Subcutaneous abdominal adipose tissue (tissue), 5 donors: Measurements from ENCODE around the gene HEMK1.

Experiments used
- H3K27ac ChIP-seq: one replicate; pipeline ENCODE4 v1.7.0; 2013; ENCODE audit warnings: low read depth, mild to moderate bottlenecking, inconsistent platforms, low read length, moderate library complexity
- H3K27me3 ChIP-seq, 5 donors: one replicate each; pipeline ENCODE4 v1.7.0; 2013; ENCODE audit warnings: low read length in 5 of 5, inconsistent platforms in 1 of 5; ENCODE audit not compliant: control insufficient read depth in 5 of 5, insufficient read depth in 4 of 5
- H3K36me3 ChIP-seq, 5 donors: one replicate each; pipeline ENCODE4 v1.7.0; 2013; ENCODE audit warnings: low read length in 5 of 5; ENCODE audit not compliant: control insufficient read depth in 5 of 5, insufficient read depth in 5 of 5
- H3K4me1 ChIP-seq, 5 donors: one replicate each; pipeline ENCODE4 v1.7.0; 2013; ENCODE audit warnings: low read length in 5 of 5, mild to moderate bottlenecking in 3 of 5, moderate library complexity in 1 of 5; ENCODE audit not compliant: control insufficient read depth in 5 of 5, insufficient read depth in 5 of 5
- H3K4me3 ChIP-seq, 5 donors: one replicate each; pipeline ENCODE4 v1.7.0; 2013; ENCODE audit warnings: low read length in 5 of 5, low read depth in 1 of 5
- H3K9ac ChIP-seq, 5 donors: one replicate each; pipeline ENCODE4 v1.7.0; 2013; ENCODE audit warnings: low read length in 5 of 5, mild to moderate bottlenecking in 4 of 5, moderate library complexity in 3 of 5
- H3K9me3 ChIP-seq, 5 donors: one replicate each; pipeline ENCODE4 v1.7.0; 2013; ENCODE audit warnings: low read length in 5 of 5; ENCODE audit not compliant: control insufficient read depth in 5 of 5
- donor health status: healthy.
- donor health status: healthy.
- donor health status: healthy.
- donor health status: healthy.
- donor health status: healthy.

Gene HEMK1

DNA sequence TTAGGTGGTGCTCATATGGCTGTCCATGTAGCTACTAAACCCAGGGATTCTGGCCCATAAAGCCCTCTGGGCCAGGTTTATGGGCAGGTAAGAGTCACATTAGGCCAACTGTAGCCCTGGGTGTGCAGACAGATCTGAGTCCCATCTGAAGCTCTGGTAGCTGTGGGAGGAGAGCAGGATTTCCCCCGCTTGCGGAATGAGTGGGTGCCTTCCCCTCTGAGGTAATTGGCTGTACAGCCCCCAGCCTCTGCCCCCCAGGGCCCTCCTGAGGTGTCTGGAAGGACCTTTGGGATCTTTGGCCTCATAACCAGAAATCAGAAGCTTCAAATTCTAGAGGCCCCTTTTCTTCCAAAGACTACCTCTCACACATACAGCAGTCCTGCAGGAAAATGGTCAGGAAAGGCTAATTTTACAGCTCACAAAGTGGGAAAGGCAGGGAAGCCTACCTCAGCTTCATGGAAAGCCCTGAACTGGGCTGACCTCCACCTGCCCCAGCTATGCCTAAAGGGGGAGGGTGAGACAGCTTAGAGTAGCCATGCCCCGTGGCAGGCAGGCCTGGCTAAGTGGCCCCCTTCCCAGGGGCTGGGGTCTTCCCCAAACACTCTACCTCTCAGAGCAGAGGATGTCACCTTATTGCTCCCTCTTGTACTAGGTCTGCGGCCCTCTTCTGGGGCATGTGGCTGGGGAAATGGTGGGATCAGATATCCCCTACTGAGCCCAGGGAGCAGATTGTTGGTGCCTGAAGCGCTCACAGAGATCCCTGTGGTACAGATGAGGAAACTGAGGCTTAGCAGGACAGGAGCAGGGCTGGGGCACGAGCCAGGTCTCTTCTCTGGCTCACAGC, 16.8 kb downstream of the HEMK1 start:
- no peaks in the 10 kb centered on the region for H3K27me3 ChIP-seq
- no peak overlapping the region for H3K4me3 ChIP-seq
- H3K9ac ChIP-seq = no peak overlapping the region
- no peak overlapping the region for H3K27ac ChIP-seq
- H3K36me3 ChIP-seq = peaks cover 0 to 18% (median 6%) of the 10 kb centered on the region in 5 donors
- H3K4me1 ChIP-seq = peaks cover 13 to 61% (median 43%) of the 10 kb centered on the region in 5 donors
- H3K9me3 ChIP-seq = no peaks in the 10 kb centered on the region

GRCh38 chr3:50586763-50587070, 17.4 kb downstream of the HEMK1 start:
- Histone ChIP-seq H3K4me3 (no peak overlapping the region), H3K27ac (no peak overlapping the region), H3K4me1 (peaks cover 13 to 61% (median 40%) of the 10 kb centered on the region in 5 donors), H3K27me3 (no peaks in the 10 kb centered on the region), H3K9me3 (no peaks in the 10 kb centered on the region), H3K36me3 (peaks cover 0 to 12% (median 2%) of the 10 kb centered on the region in 5 donors), H3K9ac (no peak overlapping the region)

DNA sequence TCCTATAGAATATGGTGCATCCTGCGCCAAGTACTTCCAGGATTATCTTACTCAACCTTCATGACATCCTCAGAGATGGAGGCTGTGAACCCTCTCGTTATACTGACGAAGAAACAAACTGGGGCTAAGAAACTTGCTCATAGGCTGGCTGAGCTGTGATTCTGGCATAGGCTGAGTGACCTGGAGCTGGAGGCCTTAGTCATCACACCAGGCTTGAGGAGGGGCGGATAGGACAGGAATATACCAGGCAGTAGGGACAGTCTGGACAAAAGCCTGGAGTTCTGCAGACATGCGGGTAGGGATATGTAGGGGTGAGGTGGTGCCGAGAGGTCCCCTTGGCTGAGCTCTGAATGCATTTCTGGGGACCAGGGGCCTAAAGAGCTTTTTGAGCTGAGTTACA, 18.1 kb downstream of the HEMK1 start:
- peaks cover 16 to 60% (median 39%) of the 10 kb centered on the region in 5 donors for H3K4me1 ChIP-seq
- no peak overlapping the region for H3K9ac ChIP-seq
- H3K27me3 ChIP-seq = no peaks in the 10 kb centered on the region
- H3K4me3 ChIP-seq = no peak overlapping the region
- H3K9me3 ChIP-seq = no peaks in the 10 kb centered on the region
- H3K36me3 ChIP-seq = peaks cover 0 to 5% (median 0%) of the 10 kb centered on the region in 5 donors
- H3K27ac ChIP-seq = no peak overlapping the region

DNA sequence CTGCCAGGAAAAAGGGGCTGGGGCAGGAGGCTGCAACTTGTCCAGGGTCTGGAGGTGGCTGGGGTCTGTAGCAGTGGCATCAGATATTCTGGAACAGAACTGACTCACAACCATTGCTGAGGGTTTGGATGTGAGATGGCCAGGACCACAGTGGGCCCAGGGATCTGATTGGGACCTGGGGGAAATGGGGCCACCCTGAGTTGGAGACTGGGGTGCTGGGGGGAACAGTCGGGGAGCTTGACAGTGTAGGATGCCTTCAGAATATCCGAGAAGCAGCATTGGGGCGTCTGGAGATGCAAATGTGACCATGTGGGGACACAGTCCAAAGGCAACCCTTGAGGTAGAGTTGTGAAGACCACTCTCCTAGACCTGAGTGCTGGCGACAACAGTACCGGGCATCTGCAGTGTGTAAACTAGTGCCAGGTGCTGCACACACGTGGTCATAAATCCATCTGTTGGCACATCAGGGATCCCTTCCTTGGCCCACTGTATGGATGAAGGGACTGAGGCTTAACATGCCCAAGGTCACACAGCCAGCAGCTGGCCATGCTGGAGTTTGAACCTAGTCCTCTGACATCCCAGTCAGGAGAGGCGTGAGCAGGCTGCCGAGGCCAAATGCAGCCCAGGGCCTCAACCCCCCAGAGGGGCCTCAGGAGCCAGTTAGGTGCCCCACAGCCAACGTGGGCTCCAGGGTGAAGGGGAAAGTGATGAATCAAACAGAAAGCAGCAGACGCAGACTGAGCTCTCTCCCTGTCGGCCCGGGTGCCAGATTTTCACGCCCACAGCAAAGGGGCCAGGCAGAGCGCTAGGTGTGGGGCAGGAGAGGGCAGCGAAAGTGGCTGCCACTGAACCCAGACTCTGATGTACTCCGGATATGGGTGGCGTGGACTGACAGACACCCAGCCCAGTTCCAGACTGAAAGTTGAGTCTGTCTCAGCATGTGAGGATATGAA, 18.8 kb downstream of the HEMK1 start:
- no peaks in the 10 kb centered on the region for H3K36me3 ChIP-seq
- H3K4me3 ChIP-seq = no peak overlapping the region
- H3K27ac ChIP-seq = no peak overlapping the region
- H3K9ac ChIP-seq = peak overlapping the region in 1 of 5 donors; percentile 28
- peaks cover 14 to 60% (median 41%) of the 10 kb centered on the region in 5 donors for H3K4me1 ChIP-seq
- H3K27me3 ChIP-seq = no peaks in the 10 kb centered on the region
- H3K9me3 ChIP-seq = no peaks in the 10 kb centered on the region

- H3K4me3 ChIP-seq = no peak overlapping the region
- H3K27me3 ChIP-seq = no peaks in the 10 kb centered on the region
- H3K9ac ChIP-seq = peak overlapping the region in 1 of 5 donors; percentile 28
- H3K27ac ChIP-seq = no peak overlapping the region
- H3K9me3 ChIP-seq = no peaks in the 10 kb centered on the region
- H3K4me1 ChIP-seq = peaks cover 10 to 55% (median 34%) of the 10 kb centered on the region in 5 donors
- H3K36me3 ChIP-seq = no peaks in the 10 kb centered on the region
Measured at GRCh38 chr3:50588759-50589433, 19.6 kb downstream of the HEMK1 start.

DNA sequence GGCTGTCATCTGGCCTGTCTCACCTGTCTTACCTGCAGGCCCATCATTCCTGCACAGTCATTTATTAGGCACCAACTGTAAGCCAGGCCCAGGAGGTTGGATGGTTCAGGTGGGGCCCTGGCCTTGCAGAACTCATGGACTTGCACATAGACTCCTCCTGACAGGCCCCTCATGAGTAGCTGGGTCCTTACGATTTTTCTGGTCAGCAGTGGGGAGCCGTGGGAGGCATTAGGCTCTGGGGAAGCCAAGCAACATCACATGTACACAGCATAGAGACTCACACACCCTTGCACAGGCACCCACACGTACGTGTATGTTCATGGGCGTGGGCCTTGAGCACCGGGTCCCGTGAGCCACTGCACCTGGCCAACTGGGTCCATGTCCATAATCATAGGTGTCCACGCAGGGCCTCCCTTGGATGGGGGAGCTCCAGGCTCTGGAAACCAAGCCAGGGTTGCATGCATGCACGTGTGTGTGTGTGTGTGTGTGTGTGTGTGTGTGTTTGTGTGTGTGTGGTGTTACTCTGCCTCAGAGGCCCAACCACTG, 21.9 kb downstream of the HEMK1 start:
- Histone ChIP-seq H3K36me3 (no peaks in the 10 kb centered on the region), H3K9ac (no peak overlapping the region), H3K4me1 (peaks cover 7 to 38% (median 24%) of the 10 kb centered on the region in 5 donors), H3K27ac (peak overlapping the region; percentile 54), H3K9me3 (no peaks in the 10 kb centered on the region), H3K4me3 (no peak overlapping the region), H3K27me3 (no peaks in the 10 kb centered on the region)

DNA sequence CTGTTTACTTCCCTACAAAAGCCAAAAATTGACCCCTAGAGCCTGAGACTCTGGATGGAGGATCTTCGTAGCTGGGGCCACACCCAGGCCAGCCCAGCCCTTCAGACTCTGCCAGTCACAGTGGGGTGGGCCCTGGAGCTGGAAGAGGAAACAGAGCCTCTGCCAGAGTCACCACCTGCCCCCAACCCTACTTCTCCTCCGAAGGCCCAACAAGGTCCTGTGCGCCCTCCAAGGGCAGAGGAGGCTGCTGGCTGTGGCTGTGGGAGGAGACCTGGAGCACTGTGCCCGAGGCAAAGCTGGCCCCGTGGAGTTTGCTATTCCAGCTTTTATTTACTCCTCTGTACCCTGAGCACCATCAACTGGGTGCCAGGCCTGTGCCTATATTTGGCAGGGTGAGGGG, 23.2 kb downstream of the HEMK1 start:
- no peaks in the 10 kb centered on the region for H3K36me3 ChIP-seq
- H3K4me3 ChIP-seq = no peak overlapping the region
- peaks cover 7 to 38% (median 24%) of the 10 kb centered on the region in 5 donors for H3K4me1 ChIP-seq
- no peaks in the 10 kb centered on the region for H3K27me3 ChIP-seq
- H3K9ac ChIP-seq = no peak overlapping the region
- no peak overlapping the region for H3K27ac ChIP-seq
- H3K9me3 ChIP-seq = no peaks in the 10 kb centered on the region

DNA sequence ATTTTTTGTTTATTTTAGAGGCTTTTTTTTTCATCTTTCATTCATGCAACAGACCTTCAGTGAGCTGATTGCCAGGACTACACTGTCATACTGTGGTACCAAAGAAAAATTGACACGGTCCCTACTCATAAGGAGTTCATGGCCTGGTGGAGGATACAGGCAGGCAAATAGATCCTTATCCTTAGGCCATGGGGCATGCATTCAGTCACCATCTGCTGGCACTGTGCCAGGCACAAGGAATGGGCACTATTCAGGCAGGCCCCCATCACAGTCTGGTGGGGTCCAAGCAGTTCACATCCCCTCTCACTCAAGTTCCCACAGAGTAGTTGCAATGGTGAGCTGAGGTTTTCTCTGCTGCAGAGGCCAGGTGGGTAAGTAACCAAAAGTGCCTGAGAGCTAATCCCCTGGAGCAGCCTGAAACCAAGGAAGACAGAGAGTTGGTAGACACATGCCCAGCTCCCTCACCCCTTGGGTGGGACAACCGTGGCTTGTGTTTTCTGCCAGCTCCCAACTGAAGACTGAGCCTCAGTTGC, 25.0 kb downstream of the HEMK1 start:
- H3K4me3 ChIP-seq = no peak overlapping the region
- no peak overlapping the region for H3K27ac ChIP-seq
- no peaks in the 10 kb centered on the region for H3K27me3 ChIP-seq
- H3K9ac ChIP-seq = no peak overlapping the region
- no peaks in the 10 kb centered on the region for H3K9me3 ChIP-seq
- no peaks in the 10 kb centered on the region for H3K36me3 ChIP-seq
- H3K4me1 ChIP-seq = peaks cover 7 to 32% (median 24%) of the 10 kb centered on the region in 5 donors

GRCh38 chr3:50599115-50599715, 29.9 kb downstream of the HEMK1 start:
- Histone ChIP-seq H3K27me3 (peaks cover 0 to 6% (median 0%) of the 10 kb centered on the region in 5 donors), H3K9me3 (peaks cover 0 to 3% (median 0%) of the 10 kb centered on the region in 5 donors), H3K4me3 (no peak overlapping the region), H3K27ac (peak overlapping the region; percentile 99), H3K36me3 (peaks cover 0 to 7% (median under 1%) of the 10 kb centered on the region in 5 donors), H3K9ac (no peak overlapping the region), H3K4me1 (peaks cover 25 to 51% (median 40%) of the 10 kb centered on the region in 5 donors)
